ENCODE data around the gene LGR6.

Gene LGR6

DNA sequence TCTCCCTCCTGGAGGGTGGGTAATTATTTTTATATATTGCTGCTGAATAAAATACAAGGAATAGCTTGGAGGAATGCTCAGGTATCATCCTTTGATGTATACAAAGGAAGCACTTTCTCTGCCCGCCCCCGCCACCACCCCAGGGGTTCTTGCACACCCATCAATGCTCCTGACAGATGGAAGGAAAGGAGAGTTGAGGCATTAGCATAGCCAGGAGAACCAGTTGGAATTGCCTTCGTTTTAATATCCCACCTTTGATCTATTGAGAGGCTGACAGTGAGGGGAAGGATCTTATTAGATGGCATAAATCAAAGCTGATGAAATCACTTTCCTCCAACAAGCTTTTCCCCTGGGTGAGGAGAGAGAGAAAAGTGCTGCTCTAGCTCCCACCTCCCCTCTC is 71.1 kb downstream of the LGR6 start:
- DNase-seq (ENCODE audit: low read depth, low spot score), result no peak

DNA sequence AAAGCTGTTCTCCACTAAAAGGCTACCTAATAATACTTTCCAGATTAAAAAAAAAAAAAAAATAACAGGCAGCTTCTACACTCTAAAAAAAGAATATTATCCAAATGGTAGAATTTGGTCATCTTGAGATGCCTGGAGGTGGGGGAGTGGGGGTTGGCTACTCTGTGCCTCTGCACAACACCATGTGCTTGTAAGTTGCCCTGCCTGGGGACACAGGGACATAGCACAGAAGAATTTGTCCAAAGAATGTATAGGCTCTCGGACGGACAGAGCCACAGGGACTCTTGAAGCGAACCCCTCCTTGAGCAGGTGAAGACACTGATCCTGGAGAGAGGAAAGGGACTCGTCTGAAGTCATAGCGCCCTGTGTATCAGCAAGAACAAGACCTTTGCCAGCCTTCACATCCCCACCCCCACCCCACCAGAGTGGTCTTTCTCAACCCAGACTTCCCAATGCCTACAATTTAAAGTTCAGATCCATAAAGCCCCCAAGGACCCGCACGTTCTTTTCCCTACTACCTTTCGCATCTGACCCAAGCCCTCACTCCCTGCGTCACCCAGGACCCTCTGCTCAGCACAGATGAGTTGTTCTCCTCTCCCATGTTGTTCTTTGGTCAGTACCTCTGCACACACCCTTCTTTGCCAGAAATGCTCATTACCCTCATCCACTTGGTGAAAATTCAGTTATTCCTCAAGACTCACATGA is 72.6 kb downstream of the LGR6 start:
- DNase-seq (ENCODE audit: low read depth, low spot score), result no peak

DNA sequence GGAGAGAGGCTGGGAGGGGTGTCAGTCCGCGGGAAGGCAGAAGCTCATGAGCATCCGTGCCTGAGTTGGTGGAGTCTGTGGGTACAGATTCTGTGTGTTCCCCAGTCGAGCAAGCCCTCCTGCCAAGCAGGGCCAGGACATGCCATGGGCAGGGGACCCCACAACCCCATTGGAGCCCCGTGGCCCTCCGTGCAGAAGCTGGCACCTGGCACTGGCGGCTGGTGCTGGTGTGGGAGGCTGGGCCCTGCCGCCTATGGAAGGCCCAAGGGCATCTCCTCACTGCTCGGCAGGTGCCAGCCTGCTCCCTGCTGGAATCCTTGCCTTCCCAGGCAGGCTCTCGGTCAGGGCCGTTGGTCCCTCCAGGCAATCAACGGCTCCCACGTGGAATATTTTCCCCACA is 74.4 kb downstream of the LGR6 start:
- no peak for DNase-seq (ENCODE audit: low read depth, low spot score)

DNA sequence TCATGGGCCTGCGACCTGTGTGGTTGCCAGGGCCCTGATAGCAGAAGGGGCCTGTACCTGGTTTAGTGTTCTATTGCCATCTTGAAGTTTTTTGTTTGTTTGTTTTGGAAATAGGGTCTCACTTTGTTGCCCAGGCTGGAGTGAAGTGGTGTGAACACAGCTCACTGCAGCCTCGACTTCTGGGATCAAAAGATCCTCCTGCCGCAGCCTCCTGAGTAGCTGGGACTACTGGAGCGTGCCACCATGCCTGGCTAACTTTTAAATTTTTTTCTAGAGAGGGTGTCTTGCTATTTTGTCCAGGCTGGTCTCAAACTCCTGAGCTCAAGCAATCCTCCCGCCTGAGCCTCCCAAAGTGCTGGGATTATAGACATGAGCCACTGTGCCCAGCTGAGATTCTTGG is 75.2 kb downstream of the LGR6 start:
- DNase-seq (ENCODE audit: low read depth, low spot score), result no peak

DNA sequence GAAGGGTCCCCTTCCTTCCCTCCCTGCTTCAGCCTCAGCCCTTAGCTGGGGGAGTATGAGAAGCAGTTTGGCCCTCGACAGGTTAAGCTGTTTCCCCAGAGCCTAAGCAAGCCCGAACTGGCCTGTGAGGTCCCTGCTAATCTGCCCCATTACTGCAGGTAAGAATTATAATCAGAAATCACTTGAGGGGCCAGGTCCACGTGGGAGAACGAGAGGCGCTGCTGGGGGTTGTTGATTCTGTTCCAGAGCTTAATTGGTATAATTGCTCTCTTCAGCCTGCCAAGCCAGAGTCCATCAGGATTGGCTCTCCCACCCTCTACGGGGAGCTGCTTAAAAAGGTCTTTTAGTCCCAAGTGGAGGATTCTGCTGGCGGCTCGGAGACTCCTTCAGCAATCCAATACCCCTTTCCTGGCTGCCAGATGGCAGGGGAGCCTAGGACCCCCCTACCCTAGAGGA is 77.3 kb downstream of the LGR6 start:
- peak; percentile 15 for DNase-seq (ENCODE audit: low read depth, low spot score)

DNA sequence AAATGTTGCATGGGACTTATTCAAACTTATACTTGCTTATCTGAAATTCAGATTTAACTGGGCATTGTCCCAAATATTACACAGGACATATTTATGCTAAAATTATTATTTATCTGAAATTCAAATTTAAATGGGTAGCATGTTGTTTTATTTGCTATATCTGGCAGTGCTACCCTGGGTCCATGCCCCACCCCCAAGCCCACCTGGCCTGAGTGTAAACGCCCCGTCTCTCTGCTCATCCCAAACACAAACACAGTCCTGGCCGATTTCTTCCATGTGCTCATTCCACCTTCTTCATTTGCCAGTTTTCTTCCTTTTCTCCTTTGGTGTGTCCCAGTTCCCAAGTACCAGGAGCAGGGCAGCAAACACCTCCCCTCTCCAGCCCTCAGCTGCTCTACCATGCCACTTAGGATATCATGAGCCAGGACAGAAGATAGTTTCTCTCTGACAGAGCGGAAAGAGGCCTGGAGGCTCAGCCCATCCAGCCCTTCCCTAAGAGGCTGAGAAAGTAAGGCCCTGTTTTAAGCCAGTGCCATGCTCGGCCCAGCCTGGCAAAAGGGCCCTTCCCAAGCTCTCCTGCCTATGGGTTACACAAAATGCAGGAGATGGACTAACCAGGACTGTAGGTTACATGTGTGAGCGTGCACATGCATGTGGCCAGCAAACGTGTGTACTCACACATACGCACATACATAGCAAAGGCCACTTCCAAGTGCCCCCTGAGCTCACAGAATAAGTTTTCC is 78.7 kb downstream of the LGR6 start:
- DNase-seq (ENCODE audit: low read depth, low spot score), result no peak

DNA sequence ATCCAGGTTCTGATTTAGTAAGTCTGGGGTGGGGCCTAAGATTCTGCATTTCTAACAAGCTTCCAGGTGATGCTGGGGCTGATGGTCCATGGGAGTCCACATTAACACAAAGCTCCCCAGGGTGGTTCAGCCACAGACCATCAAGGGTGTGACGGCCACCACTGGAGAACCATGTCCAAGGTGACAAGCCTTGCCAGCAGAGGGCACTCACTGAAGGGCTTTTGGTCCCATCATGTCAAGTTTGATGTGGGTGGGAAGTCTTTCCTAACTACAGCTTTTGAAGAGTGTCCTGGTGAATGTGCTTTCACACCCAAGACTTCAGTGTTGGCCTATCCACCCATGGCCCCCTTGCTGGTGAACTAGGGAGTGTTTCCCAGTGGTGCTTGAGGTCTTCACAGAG is 81.0 kb downstream of the LGR6 start:
- DNase-seq (ENCODE audit: low read depth, low spot score), result no peak

DNA sequence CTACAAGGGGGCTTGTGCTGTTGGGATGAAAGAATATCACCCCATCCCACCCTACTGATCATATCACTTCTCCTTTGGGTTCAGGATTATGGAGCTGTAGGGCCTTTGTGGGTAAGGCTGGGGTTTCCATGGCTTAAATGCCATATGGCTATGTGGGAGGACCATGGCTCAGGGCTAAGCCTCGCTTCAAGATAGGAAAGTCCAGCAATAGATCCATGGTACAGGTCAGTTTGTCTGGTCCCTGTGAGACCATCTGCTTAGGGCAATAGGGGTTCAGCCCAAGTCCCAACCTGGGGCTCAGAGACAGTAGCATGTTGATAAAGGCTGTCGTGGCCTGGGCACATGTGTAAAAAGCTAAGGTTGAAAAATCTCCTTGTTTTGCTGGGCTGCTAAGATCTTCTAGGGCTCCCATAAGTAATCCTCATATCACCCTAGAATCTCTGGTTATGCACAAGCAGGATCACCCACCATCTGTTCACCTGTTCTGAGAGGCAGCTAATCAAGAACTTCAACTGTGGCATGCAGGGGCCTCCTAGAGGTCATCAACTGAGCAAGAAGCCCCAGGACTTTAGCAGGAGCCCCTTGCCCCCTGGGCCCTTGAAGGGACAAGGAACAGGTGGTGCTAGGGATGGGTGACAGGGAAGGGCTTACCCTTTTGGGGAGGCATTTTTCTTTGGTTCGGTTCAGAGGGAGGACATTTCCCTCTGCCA is 81.6 kb downstream of the LGR6 start:
- DNase-seq (ENCODE audit: low read depth, low spot score), result no peak

DNA sequence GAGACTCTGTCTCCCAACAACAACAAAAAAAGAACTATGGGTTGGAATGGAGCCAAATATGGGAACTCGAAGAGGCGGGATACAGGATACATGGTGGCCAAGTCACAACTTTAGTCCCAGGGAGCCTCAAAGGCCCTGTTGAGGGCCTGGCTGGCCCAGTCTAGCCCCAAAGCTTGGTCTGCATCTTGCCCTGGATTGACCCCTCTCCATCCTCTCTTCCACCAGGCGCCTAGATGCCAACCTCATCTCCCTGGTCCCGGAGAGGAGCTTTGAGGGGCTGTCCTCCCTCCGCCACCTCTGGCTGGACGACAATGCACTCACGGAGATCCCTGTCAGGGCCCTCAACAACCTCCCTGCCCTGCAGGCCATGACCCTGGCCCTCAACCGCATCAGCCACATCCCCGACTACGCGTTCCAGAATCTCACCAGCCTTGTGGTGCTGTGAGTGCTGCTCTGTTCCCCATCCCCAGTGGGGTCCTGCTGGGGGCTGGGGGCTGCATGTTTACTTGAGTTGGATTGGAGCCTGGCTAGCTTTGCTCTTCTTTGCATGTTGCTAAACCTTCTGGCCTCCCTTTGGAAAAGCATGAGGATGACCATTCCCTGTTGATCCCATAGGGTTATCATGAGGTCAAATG is 82.6 kb downstream of the LGR6 start:
- no peak for DNase-seq (ENCODE audit: low read depth, low spot score)

DNA sequence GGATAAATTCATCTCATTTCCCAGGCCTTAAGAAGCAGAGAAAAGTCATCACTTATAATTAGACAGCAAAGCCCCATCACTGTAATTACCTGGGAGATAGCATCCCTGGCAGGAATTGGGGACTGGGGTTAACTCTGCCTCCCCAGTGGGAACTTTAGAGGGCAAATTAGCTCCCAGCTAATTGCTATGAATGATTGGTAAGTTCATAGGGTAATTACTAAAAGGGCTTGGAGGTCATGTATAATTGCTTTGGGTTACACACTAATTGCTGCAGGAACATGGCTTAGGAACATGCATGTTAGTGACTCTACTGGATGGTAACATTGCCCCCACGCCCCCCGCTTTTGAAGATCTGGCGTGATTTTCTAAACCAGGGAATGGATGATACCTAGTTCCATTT is 83.3 kb downstream of the LGR6 start:
- no peak for DNase-seq (ENCODE audit: low read depth, low spot score)

DNA sequence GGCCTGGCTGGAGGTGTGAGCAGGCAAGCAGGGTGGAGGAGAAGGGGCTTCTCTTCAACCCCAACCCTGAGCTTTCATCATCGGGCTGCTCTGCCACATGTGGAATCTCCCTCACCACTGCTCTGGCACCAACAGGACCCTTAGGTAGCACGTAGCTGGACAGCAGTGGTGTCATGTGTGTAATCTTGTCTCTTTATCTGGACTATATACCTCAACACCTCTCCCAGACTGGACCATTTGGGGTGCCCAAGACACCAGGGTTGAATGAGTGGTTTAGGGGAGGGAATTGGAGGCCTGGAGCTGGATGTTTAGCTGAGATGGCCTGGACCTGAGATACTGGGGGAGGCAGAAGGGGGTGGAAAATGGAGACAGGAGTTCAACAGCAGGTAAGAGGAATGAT is 85.2 kb downstream of the LGR6 start:
- DNase-seq (ENCODE audit: low read depth, low spot score), result no peak

DNA sequence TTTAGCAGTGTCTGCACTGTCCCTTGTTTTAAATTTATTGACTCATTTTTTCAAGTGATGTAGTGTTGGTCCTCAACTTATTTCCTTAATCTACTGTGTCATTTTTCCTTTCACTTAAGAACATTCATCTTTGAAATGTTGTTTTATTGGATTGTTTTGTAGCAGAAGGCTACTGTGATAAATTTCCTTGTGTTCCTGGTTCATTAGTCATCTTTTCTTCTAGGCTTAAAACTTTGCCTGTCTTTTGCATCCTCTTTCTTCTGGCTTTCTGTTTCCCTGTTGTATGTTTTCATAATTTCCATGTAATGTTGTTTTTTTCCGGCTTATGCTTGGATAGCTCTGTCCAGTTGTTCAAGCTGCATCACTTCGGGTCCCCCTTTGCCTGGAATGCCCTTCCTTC is 86.2 kb downstream of the LGR6 start:
- DNase-seq (ENCODE audit: low read depth, low spot score), result peak; percentile 19

DNA sequence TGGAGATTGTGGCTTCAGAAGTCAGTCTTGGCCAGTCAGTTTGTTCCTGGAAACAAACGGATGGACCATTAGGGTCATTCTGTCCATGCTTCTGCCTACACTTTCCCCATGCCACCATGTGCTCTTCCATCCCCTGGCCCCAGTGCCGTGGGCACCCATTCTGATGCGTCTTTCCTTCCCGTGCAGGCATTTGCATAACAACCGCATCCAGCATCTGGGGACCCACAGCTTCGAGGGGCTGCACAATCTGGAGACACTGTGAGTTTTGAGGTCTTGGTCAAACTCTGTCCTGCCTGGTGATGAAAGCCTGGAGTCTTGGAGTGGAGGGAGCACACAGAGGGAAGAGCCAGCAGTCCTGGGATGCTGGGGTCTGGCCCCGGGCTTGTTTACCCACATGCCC is 87.0 kb downstream of the LGR6 start:
- DNase-seq (ENCODE audit: low read depth, low spot score), result no peak

DNA sequence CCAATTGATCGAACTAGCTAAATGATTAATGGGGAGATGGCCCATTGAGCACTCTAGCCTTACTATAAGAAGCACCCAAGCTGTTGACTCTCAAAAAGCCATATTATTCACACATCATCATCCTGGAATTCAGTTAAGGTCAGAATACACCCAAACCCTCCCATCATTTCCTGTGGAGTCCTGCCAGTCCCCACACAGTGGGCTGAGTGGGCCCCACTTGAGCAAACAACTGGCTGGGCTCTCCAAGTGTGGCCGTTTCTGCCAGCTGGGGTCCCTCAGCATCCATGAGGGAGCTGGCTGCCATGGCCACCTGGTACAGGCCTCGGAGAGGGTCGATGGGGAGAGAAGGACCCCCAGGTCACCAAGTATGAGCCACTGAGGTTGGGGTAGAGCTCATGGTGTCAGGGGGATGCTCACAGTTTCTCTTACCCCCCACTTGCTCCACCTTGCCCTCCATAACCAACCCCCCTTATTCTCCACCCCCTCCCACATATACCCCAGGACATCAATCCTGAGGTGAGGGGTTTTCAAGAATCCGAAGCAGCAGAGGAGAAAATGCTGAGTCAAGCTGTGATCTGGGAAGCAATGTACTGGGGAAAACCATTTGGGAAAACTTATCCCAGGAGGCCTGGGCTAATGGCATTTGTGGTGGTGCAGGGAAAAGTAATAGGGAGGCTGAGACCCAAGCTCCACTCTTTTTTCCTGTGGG is 87.9 kb downstream of the LGR6 start:
- DNase-seq (ENCODE audit: low read depth, low spot score), result peak; percentile 74

DNA sequence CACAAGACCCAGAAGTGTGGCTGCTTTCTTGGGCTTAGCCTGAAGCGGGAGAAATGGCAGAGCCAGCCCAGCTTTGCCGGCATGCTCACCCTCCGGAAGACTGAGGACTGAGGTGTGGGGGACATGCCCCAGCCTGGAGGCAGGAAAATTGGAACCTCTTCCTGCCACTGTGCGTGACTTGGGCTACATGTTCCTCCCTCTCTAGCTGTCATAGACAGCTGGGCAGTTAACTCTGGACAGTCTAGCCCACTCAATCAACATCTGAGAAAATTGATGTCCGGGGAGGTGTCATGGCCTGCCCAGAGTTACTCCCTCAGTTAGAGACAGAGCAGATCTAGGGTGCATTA is 88.4 kb downstream of the LGR6 start:
- DNase-seq (ENCODE audit: low read depth, low spot score), result no peak

DNA sequence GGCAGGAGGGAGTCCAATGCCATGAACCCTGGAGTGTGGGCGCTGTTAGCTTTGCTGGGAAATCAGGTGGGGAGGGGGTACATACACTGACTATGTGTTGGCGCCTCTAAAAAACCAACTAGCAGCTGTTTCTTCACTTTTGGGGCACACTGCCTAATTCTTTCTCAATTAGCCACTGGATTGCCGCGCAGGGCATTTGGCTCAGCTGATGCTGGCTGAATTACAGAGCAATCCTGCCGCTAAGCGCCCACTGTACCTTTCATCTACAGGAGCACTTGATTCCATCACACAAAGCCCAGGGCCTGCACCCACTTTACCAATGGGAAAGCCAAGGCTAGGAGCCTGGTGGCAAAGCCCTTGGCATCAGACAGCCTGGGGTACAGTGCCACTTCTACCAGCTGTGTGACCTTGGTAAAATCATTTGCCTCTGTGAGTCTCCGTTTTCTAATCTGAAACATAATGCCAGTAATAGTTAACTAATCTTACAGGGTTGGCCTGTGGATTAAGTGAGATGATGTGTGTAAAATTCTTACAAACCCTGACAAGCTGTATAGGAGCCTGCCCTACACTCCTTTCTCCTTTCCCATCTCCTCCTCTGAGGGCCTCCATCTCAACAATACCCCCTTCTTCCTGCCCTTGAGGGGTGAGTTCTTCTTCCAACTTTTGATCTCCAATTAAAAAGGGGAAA is 89.1 kb downstream of the LGR6 start:
- DNase-seq (ENCODE audit: low read depth, low spot score), result peak; percentile 20

DNA sequence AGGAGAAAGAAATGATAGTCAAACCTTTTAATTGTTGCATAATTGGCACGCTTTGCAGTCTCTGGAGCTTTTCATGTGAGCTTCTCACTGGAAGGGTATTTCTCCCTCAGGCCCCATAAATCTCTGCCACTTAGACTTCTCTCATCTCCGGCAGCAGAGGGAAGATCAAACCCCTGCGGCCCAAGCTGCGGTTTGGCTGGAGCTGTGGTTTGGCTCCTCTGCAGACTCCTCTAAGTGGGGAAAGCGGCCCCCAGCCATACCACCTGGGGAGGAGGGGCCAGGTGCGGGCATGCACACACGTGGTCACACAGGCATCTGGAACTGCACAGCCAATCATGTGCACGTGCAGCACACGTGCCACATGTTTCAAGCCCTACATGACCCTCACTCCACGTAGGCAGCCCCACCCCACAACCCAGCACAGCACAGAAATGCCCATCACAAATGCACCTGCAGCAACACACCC is 89.8 kb downstream of the LGR6 start:
- peak; percentile 89 for DNase-seq (ENCODE audit: low read depth, low spot score)

DNA sequence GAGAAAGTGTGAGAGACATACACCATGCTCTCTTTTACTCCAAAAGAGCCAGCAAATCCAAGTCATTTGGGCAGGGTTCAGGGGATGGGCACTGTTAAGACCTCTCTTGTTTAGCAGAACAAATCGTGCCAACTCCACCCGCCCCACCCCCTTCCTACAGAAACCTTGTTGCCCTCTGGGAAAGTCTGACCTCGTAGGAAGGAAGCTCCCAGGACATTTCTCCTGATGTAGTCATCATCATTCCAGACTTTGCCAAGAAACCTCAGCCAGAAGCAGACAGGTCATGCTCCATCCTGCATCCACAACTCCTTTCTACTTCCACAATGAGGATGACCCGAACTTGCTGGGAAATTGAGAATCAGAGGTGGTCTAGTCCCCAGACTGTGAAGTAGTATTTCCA is 90.4 kb downstream of the LGR6 start:
- peak; percentile 56 for DNase-seq (ENCODE audit: low read depth, low spot score)

DNA sequence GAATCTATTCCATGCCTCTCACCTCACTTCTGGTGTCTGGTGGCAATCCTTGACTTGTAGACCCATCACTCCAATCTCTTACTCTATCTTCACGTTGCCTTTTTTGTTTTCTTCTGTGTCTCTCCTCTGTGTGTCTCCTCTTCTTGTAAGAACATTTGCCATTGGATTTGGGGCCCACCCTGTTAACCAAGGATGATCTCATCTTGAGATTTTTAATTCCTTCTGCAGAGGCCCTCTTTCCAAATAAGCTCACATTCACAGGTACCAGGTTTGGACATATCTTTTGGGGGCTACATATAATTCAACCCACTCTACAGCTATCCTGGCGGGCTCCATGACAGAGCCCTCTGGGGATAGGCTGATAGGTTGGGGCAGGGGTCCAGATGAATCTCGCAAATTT is 92.3 kb downstream of the LGR6 start:
- DNase-seq (ENCODE audit: low read depth, low spot score), result no peak

DNA sequence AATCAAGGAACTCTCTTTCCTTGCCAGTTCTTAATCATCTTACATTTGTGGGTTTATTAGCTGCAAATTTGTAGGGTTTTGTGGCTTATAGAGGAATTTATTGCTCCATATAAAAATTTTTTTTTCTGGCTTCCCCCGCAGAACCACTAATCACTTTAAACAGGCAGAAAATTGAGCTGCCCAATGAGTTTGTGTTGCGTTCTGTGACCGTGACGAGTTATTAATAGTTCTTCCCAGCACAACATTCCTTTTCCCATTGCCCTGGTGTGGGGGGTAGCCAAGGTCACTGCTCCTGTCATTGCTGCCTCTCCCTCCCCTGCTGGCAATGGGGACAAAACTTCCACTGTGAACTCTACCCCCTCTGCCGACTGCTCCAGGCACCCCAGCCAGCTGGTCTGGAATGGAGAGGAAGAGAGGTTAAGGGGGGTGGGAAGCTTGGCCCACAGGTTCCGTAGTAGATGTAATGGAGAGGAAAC is 93.1 kb downstream of the LGR6 start:
- DNase-seq (ENCODE audit: low read depth, low spot score), result peak; percentile 39

DNA sequence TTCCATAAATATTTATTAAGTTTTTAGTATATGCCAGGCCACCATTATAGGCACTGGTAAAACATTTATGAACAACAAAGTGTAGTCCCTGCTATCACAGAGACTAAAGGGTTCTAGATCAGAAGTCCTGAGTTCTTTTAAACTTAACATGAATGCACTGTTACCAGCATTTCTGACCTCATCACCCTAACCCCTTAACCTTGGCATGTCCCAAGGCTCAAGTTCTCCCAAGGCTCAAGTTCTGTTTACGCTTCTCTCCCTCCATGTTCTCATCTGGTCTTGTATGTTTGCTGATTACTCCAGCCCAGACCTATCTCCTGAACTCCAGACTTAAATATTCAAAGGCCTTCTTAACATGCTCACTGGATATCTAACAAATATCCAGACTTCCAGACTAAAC is 93.6 kb downstream of the LGR6 start:
- DNase-seq (ENCODE audit: low read depth, low spot score), result no peak

All from astrocyte of the hippocampus (primary cell).